ENCODE data around the gene ZBTB38.

Gene ZBTB38

DNA sequence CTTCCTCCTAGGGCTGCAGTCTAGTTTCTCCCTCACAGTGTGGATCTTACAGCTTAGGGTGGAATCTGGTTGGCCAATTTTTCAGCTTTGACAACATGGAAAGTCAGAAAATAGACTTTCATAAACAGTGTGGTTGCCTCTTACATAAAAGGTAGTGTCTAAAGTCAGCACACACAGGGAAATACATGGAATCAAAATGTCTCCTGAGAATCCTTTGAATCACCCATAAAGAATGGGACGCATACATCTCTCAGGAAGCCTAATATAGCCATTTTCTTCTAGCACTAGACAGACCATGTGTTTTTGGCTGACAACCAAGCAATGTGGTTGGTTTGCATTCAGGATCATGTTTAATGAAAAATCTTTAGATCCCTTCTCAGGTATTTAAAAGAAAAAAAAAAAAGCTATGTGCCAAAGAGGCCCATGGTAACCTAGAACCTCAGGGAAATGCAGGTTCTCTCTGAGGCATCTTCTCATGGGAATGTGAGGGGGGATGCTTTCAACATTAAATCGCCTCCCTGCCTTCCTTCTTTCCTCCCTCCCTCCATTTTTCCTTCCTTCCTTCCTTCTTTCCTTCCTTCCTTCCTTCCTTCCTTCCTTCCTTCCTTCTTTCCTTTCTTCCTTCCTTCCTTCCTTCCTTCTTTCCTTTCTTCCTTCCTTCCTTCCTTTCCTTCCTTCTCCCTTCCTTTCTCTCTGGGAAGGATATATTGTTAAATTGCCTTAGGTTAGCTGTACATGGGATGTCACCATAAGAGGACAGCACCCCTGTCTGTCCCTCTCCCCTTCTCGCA, 34.3 kb upstream of the ZBTB38 start:
- H2BK12ac ChIP-seq (ENCODE audit: low read length), result no peak overlapping the region
- H3K27me3 ChIP-seq (ENCODE audit: insufficient read depth, low read length), result no peaks in the 10 kb centered on the region
- no peak overlapping the region for H4K12ac ChIP-seq (ENCODE audit: low read depth, low read length)
- no peak overlapping the region for H3K14ac ChIP-seq (ENCODE audit: low read length)
- no peak overlapping the region for H3K4me3 ChIP-seq (ENCODE audit: low read depth, low read length)
- no CpG with 5 or more reads among the region's 3 CpGs for WGBS (ENCODE audit: extremely low coverage, insufficient coverage, insufficient read length)
- no peak overlapping the region for H4K91ac ChIP-seq (ENCODE audit: low read depth, low read length)
- H3K79me2 ChIP-seq (ENCODE audit: control insufficient read depth, insufficient read depth, low read length, poor library complexity), result no peaks in the 10 kb centered on the region
- no peak overlapping the region for H3K27ac ChIP-seq (ENCODE audit: low read depth, low read length)
- no peak overlapping the region for H2AFZ ChIP-seq (ENCODE audit: insufficient read depth, low read length, poor library complexity)
- no peak overlapping the region for H3K9ac ChIP-seq (ENCODE audit: low read length)
- H3K23ac ChIP-seq (ENCODE audit: low read length), result no peak overlapping the region
- no peak overlapping the region for H4K8ac ChIP-seq (ENCODE audit: low read depth, low read length)
- H2BK120ac ChIP-seq (ENCODE audit: insufficient read depth, low read length, poor library complexity), result no peak overlapping the region
- H3K9me3 ChIP-seq (ENCODE audit: insufficient read depth, low read depth, low read length), result no peaks in the 10 kb centered on the region
- no peak overlapping the region for H3K18ac ChIP-seq (ENCODE audit: low read length)
- no peak overlapping the region for H2BK5ac ChIP-seq (ENCODE audit: low read depth, low read length, poor library complexity)
- H3K4me1 ChIP-seq (ENCODE audit: control insufficient read depth in 1 of 2, insufficient read depth in 2 of 2, low read length in 2 of 2), result peaks cover 4 to 11% of the 10 kb centered on the region in 2 experiments
- DNase-seq, result no peak
- H3K4me2 ChIP-seq (ENCODE audit: low read length), result no peak overlapping the region
- H3K4ac ChIP-seq (ENCODE audit: low read depth, low read length), result no peak overlapping the region
- H3K36me3 ChIP-seq (ENCODE audit: control insufficient read depth in 1 of 2, insufficient read depth in 2 of 2, low read length in 2 of 2), result no peaks in the 10 kb centered on the region
- H2AK5ac ChIP-seq (ENCODE audit: low read length), result no peak overlapping the region
- peaks cover 3% of the 10 kb centered on the region for H3K79me1 ChIP-seq (ENCODE audit: low read length)

- H2AK5ac ChIP-seq (ENCODE audit: low read length), result no peak overlapping the region
- no peak for DNase-seq
- no peak overlapping the region for H3K14ac ChIP-seq (ENCODE audit: low read length)
- no peak overlapping the region for H3K9ac ChIP-seq (ENCODE audit: low read length)
- H3K27ac ChIP-seq (ENCODE audit: low read depth, low read length), result no peak overlapping the region
- H4K8ac ChIP-seq (ENCODE audit: low read depth, low read length), result no peak overlapping the region
- H3K4me2 ChIP-seq (ENCODE audit: low read length), result no peak overlapping the region
- no CpG with 5 or more reads among the region's 11 CpGs for WGBS (ENCODE audit: extremely low coverage, insufficient coverage, insufficient read length)
- no peak overlapping the region for H4K91ac ChIP-seq (ENCODE audit: low read depth, low read length)
- H3K23ac ChIP-seq (ENCODE audit: low read length), result no peak overlapping the region
- H3K79me1 ChIP-seq (ENCODE audit: low read length), result peaks cover 3% of the 10 kb centered on the region
- no peaks in the 10 kb centered on the region for H3K27me3 ChIP-seq (ENCODE audit: insufficient read depth, low read length)
- no peak overlapping the region for H4K12ac ChIP-seq (ENCODE audit: low read depth, low read length)
- H3K9me3 ChIP-seq (ENCODE audit: insufficient read depth, low read depth, low read length), result no peaks in the 10 kb centered on the region
- no peak overlapping the region for H2BK12ac ChIP-seq (ENCODE audit: low read length)
- no peaks in the 10 kb centered on the region for H3K79me2 ChIP-seq (ENCODE audit: control insufficient read depth, insufficient read depth, low read length, poor library complexity)
- H3K4me3 ChIP-seq (ENCODE audit: low read depth, low read length), result no peak overlapping the region
- no peak overlapping the region for H2AFZ ChIP-seq (ENCODE audit: insufficient read depth, low read length, poor library complexity)
- no peaks in the 10 kb centered on the region for H3K36me3 ChIP-seq (ENCODE audit: control insufficient read depth in 1 of 2, insufficient read depth in 2 of 2, low read length in 2 of 2)
- H3K18ac ChIP-seq (ENCODE audit: low read length), result no peak overlapping the region
- H2BK120ac ChIP-seq (ENCODE audit: insufficient read depth, low read length, poor library complexity), result no peak overlapping the region
- H2BK5ac ChIP-seq (ENCODE audit: low read depth, low read length, poor library complexity), result no peak overlapping the region
- no peak overlapping the region for H3K4ac ChIP-seq (ENCODE audit: low read depth, low read length)
- peaks cover 4 to 11% of the 10 kb centered on the region in 2 experiments for H3K4me1 ChIP-seq (ENCODE audit: control insufficient read depth in 1 of 2, insufficient read depth in 2 of 2, low read length in 2 of 2)
These were observed 33.6 kb upstream of the ZBTB38 start for GRCh38 chr3:141334627-141335250.

- Histone ChIP-seq H3K4me2 (ENCODE audit: low read length) (no peak overlapping the region), H4K8ac (ENCODE audit: low read depth, low read length) (no peak overlapping the region), H3K4ac (ENCODE audit: low read depth, low read length) (no peak overlapping the region), H3K4me3 (ENCODE audit: low read depth, low read length) (no peak overlapping the region), H3K27ac (ENCODE audit: low read depth, low read length) (no peak overlapping the region), H2BK12ac (ENCODE audit: low read length) (no peak overlapping the region), H2BK120ac (ENCODE audit: insufficient read depth, low read length, poor library complexity) (no peak overlapping the region), H4K12ac (ENCODE audit: low read depth, low read length) (no peak overlapping the region), H3K79me2 (ENCODE audit: control insufficient read depth, insufficient read depth, low read length, poor library complexity) (no peaks in the 10 kb centered on the region), H2BK5ac (ENCODE audit: low read depth, low read length, poor library complexity) (no peak overlapping the region), H2AFZ (ENCODE audit: insufficient read depth, low read length, poor library complexity) (no peak overlapping the region), H3K27me3 (ENCODE audit: insufficient read depth, low read length) (no peaks in the 10 kb centered on the region), H3K36me3 (ENCODE audit: control insufficient read depth in 1 of 2, insufficient read depth in 2 of 2, low read length in 2 of 2) (no peaks in the 10 kb centered on the region), H2AK5ac (ENCODE audit: low read length) (no peak overlapping the region), H3K4me1 (ENCODE audit: control insufficient read depth in 1 of 2, insufficient read depth in 2 of 2, low read length in 2 of 2) (peaks cover 4 to 11% of the 10 kb centered on the region in 2 experiments), H3K18ac (ENCODE audit: low read length) (no peak overlapping the region), H3K79me1 (ENCODE audit: low read length) (peaks cover 3% of the 10 kb centered on the region), H3K14ac (ENCODE audit: low read length) (no peak overlapping the region), H3K9me3 (ENCODE audit: insufficient read depth, low read depth, low read length) (no peaks in the 10 kb centered on the region), H3K23ac (ENCODE audit: low read length) (no peak overlapping the region), H4K91ac (ENCODE audit: low read depth, low read length) (no peak overlapping the region), H3K9ac (ENCODE audit: low read length) (no peak overlapping the region)
- DNase-seq, result no peak
- no CpG with 5 or more reads among the region's 2 CpGs for WGBS (ENCODE audit: extremely low coverage, insufficient coverage, insufficient read length)
These were observed 32.7 kb upstream of the ZBTB38 start for GRCh38 chr3:141335531-141336061.

DNA sequence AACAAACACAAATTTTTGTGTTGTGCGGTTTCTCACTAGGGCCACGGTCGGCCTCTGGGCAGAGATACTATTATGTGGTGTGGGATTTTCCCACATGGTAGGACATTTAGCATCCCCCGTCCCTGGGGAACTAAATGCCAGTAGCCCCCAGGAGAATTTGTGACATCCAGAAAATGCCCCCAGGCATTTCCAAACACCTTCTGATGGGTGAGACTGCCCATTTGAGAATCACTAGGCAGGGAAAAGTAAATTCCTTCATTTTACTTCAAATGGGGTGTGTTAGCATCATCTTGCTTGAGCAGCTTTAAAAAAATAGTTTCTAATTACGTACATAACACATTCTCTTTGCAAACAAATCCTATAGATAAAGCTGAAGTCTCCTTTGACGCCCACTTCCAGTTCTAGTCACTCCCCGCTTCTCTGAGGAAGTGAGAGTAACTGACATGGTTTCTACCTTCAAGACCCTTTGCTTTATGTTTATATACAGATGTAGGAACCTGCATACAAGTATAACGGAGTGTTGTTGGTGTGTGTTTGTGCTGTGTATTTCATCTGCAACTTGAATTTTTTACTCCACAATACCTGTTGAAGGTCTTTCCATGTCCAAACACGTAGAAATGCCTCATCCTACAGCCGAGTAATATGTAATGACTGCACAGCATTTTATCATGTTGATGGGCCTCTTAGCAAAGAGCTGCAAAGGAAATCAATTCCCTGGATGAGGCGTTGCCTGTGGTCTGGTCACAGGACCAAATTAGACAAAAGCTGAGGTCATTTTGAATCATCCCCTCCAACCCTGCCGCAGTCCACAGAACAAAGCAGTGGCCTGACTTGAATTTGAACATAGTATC, 31.4 kb upstream of the ZBTB38 start:
- peaks cover 2 to 4% of the 10 kb centered on the region in 2 experiments for H3K4me1 ChIP-seq (ENCODE audit: control insufficient read depth in 1 of 2, insufficient read depth in 2 of 2, low read length in 2 of 2)
- no peak overlapping the region for H4K8ac ChIP-seq (ENCODE audit: low read depth, low read length)
- H2AK5ac ChIP-seq (ENCODE audit: low read length), result no peak overlapping the region
- H3K27ac ChIP-seq (ENCODE audit: low read depth, low read length), result no peak overlapping the region
- no peak overlapping the region for H3K4me2 ChIP-seq (ENCODE audit: low read length)
- no peak overlapping the region for H3K18ac ChIP-seq (ENCODE audit: low read length)
- H4K12ac ChIP-seq (ENCODE audit: low read depth, low read length), result no peak overlapping the region
- no peaks in the 10 kb centered on the region for H3K27me3 ChIP-seq (ENCODE audit: insufficient read depth, low read length)
- no peak overlapping the region for H3K9ac ChIP-seq (ENCODE audit: low read length)
- H2BK12ac ChIP-seq (ENCODE audit: low read length), result no peak overlapping the region
- DNase-seq, result peak in 1 of 2 donors; percentile 27
- H3K14ac ChIP-seq (ENCODE audit: low read length), result no peak overlapping the region
- peaks cover 3% of the 10 kb centered on the region for H3K79me1 ChIP-seq (ENCODE audit: low read length)
- no peak overlapping the region for H3K23ac ChIP-seq (ENCODE audit: low read length)
- no peak overlapping the region for H2BK5ac ChIP-seq (ENCODE audit: low read depth, low read length, poor library complexity)
- no peak overlapping the region for H3K4me3 ChIP-seq (ENCODE audit: low read depth, low read length)
- H3K9me3 ChIP-seq (ENCODE audit: insufficient read depth, low read depth, low read length), result no peaks in the 10 kb centered on the region
- no CpG with 5 or more reads among the region's 12 CpGs for WGBS (ENCODE audit: extremely low coverage, insufficient coverage, insufficient read length)
- no peak overlapping the region for H2BK120ac ChIP-seq (ENCODE audit: insufficient read depth, low read length, poor library complexity)
- no peak overlapping the region for H2AFZ ChIP-seq (ENCODE audit: insufficient read depth, low read length, poor library complexity)
- no peaks in the 10 kb centered on the region for H3K36me3 ChIP-seq (ENCODE audit: control insufficient read depth in 1 of 2, insufficient read depth in 2 of 2, low read length in 2 of 2)
- no peak overlapping the region for H4K91ac ChIP-seq (ENCODE audit: low read depth, low read length)
- H3K4ac ChIP-seq (ENCODE audit: low read depth, low read length), result no peak overlapping the region
- no peaks in the 10 kb centered on the region for H3K79me2 ChIP-seq (ENCODE audit: control insufficient read depth, insufficient read depth, low read length, poor library complexity)
